GM19467 (cell line): ENCODE data around the gene CYP3A7.
"Not testable (repeated sequence)": the region's sequence is repeated elsewhere in the genome, so short reads cannot be mapped to it uniquely, and the experiment has no call there.

Experiments used
- ATAC-seq: cut with Tn5 transposase; IDR thresholded peaks from one replicate; pipeline ENCODE4 v1.9.1; 2021; ENCODE audit warnings: mild to moderate bottlenecking, moderate library complexity; ENCODE audit not compliant: unreplicated experiment

Gene CYP3A7

GRCh38 chr7:99709838-99710578 lies 25.0 kb downstream of the CYP3A7 start:
- no peak for ATAC-seq

DNA sequence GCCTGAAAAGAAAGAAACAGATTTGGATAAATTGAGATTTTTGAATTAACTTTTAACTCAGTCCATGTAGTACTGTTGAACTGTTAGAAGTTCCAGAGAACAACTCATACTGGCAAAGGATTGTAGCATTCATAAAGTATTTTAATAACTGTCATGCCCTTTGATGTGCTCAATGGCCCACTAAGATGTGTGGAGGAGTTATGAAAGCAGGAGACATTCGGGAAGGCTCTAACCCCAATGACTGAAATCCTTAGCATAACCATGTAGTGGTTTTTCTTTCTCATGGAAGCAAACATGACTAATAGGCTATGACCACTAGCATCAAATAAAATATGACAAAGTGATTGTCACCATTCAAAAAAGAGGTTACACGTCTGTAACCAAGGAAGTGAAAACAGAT lies 25.7 kb downstream of the CYP3A7 start:
- ATAC-seq, result no peak

GRCh38 chr7:99707096-99707495 lies 27.9 kb downstream of the CYP3A7 start:
- no peak for ATAC-seq

DNA sequence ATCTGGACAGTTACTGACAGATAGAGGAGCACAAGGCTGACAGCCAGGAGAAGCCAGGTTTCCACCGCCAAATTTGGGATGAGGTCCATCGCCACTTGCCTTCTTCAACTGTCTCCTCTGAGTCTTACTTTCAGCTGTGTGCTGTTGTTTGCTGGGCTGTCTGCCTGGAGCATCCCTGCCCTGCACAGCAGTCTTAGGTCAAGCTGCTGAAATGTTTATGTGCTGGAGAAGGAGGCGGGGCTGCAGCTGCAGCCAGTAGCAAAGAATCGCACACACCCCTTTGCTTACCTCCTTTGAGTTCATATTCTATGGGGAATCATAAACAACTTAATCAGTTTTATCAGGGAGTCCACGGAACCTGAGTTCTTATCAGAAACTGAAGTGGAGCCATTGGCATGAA lies 35.0 kb downstream of the CYP3A7 start:
- no peak for ATAC-seq

DNA sequence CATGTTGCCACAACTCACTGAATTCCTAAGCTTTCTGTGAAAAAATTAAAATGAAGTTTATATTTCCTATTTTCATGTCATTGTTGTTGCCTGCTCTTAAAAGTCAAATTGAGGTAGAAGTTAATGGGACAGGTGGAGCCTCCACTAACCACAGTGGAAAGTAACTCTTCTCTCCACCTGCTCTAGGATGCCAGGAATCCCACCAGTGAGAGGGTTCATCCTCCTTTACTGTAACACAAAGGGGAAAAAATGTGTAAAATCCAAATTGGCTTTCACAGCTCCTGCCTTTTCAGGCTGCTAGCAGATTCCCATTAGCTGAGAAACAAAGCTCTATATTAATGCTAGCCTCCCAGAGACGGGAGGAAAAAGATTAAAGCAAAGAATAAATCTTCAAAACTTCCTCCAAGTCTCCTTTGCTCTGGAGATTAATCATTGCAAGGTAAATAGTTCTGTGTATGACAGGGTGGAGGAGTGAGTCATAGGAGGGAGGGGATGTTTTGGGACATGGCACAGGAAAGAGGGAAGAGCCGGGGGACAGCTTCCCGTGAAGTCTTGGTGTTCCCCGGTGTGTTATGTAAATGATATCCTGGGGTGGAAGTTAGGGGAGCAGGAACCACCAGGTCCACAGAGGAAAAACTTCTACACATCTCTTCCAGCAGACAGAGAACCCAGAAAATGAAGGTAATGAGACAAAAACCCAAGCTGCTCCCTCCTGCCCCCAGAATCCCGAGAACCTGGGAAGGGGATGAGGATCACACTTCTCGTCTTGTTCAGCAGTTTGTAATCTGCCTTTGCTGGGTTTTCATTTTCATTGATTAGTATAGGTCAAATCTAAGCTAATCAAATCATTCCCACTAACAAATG lies 35.9 kb downstream of the CYP3A7 start:
- not testable (repeated sequence) for ATAC-seq

- ATAC-seq, result no peak
These were observed 40.1 kb downstream of the CYP3A7 start for GRCh38 chr7:99694912-99695304.

DNA sequence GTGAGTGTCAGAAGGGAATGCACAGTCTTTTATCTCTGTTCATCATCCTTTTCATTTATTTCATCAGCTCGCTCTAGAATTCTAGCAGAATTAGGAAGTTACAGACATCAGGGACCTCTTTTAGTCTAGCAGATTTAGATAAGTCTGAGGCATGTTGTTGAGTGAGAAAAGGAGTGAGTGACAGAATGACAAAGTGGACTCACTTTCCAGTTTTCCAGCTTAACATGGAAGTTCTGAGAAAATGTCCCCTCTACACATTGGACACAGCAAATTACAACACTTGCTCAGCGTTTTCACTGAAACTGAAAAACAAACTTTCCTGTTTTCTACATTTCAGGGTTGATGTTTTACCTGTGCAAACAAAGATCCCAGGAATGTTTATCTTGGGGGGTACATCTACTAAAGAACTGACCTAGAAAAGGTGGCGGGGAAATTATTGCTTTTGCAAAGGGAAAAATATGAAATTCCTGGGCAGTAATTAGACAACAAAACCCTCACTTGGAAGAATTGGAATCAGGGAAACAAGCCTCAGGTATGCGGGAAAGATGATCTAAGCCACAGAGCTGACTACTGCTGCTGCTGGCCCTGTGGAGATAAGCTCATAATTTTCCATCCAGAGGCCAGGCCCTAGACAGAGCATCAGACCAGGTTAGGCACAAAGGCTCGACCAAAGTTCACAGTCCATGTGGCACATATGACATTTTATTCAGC lies 40.6 kb downstream of the CYP3A7 start:
- ATAC-seq, result no peak

- no peak for ATAC-seq
These were observed 41.4 kb downstream of the CYP3A7 start for GRCh38 chr7:99693427-99694200.

DNA sequence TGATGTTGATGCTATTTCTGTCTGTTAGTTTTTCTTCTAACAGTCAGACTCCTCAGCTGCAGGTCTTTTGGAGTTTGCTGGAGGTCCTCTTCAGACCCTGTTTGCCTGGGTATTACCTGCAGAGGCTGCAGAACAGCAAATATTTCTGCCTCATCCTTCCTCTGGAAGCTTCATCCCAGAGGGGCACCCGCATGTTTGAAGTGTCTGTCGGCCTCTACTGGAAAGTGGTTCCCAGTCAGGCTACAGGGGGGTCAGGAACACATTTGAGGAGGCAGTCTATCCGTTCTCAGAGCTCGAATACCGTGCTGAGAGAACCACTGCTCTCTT lies 41.9 kb downstream of the CYP3A7 start:
- no peak for ATAC-seq

DNA sequence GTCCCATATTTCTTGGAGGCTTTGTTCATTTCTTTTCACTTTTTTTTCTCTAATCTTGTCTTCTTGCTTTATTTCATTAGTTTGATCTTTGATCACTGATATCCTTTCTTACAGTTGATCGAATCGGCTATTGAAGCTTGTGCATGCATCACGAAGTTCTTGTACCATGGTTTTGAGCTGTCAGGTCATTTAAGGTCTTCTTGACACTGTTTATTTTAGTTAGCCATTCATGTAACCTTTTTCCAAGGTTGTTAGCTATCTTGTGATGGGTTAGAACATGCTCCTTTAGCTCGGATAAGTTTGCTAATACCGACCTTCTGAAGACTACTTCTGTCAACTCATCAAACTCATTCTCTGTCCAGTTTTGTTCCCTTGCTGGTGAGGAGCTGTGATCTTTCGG lies 42.4 kb downstream of the CYP3A7 start:
- ATAC-seq, result not testable (repeated sequence)

DNA sequence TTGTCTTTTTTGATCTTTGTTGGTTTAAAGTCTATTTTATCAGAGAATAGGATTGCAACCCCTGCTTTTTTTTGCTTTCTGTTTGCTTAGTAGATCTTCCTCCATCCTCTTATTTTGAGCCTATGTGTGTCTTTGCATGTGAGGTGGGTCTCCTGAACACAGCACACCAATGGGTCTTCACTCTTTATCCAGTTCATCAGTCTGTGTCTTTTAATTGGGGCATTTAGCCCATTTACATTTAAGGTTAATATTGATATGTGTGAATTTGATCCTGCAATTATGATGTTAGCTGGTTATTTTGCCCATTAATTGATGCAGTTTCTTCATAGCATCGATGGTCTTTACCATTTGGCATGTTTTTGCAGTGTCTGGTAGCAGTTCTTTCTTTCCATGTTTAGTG lies 43.3 kb downstream of the CYP3A7 start:
- ATAC-seq, result not testable (repeated sequence)

DNA sequence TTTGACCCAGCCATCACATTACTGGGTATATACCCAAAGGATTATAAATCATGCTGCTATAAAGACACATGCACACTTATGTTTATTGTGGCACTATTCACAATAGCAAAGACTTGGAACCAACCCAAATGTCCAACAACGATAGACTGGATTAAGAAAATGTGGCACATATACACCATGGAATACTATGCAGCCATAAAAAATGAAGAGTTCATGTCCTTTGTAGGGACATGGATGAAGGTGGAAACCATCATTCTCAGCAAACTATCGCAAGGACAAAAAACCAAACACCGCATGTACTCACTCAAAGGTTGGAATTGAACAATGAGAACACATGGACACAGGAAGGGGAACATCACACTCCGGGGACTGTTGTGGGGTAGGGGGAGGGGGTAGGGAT lies 44.1 kb downstream of the CYP3A7 start:
- ATAC-seq, result not testable (repeated sequence)

DNA sequence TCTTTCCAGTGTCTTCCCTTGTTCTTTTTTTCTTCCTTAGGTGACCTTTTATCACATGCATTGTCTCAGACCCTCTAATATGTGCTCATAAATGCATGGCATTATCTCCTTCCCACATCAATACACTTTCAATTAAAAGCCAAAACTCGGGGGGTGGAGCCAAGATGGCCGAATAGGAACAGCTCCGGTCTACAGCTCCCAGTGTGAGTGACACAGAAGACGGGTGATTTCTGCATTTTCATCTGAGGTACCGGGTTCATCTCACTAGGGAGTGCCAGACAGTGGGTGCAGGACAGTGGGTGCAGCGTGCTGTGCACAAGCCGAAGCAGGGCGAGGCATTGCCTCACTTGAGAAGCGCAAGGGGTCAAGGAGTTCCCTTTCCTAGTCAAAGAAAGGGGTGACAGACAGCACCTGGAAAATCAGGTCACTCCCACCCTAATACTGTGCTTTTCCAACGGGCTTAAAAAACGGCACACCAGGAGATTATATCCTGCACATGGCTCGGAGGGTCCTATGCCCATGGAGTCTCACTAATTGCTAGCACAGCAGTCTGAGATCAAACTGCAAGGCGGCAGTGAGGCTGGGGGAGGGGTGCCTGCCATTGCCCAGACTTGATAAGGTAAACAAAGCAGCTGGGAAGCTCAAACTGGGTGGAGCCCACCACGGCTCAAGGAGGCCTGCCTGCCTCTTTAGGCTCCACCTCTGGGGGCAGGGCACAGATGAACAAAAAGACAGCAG lies 49.0 kb downstream of the CYP3A7 start:
- not testable (repeated sequence) for ATAC-seq

DNA sequence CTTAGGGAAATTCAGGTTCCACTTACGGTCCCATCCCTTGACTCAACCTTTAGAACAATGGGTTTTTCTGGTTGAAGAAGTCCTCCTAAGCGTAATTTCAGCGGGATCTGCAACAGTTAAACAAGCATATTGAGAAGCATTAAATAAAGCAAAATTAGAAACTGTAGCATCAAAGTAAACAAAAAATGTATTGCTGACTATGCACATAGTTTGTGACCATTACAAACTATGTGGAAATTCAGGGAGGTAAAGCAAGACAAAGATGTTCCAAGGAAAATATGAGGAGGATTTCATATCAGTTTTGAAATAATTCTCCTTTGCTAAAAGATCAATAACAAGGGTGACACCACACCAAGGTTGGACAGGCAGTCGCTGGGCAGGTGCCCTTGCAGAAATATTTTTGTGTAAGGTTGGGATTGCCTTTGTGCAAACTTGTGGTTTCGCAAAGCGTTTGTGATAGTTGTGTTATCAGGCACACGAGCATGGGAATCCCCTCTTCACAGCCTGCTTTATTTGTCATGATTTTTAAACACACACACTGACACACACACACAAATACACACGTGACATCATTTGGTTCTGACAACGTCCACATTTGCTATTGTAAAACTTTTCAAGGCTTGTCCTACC lies 49.8 kb downstream of the CYP3A7 start:
- no peak for ATAC-seq

- ATAC-seq, result no peak
These were observed 55.4 kb downstream of the CYP3A7 start, which contains the start of gene CYP3A5 for GRCh38 chr7:99679400-99680191. TSS of gene CYP3A5 (minus strand) at chr7:99679996. CDS start at chr7:99679896, 100 bp downstream.

GRCh38 chr7:99679032-99679399 lies 56.0 kb downstream of the CYP3A7 start:
- ATAC-seq, result no peak

- ATAC-seq, result no peak
These were observed 57.3 kb downstream of the CYP3A7 start for GRCh38 chr7:99677648-99678045.

GRCh38 chr7:99677013-99677647 lies 57.9 kb downstream of the CYP3A7 start:
- ATAC-seq, result no peak
